GM12801 (cell line): ENCODE data around the gene ZCCHC2.

Source experiments
- TF ChIP-seq, protein P1 (sequence below): IDR thresholded peaks from one replicate; pipeline ENCODE4 v1.5.1; 2011; ENCODE audit warnings: control low read depth; ENCODE audit not compliant: insufficient read length; ENCODE audit errors: extremely low read depth

Gene ZCCHC2

DNA sequence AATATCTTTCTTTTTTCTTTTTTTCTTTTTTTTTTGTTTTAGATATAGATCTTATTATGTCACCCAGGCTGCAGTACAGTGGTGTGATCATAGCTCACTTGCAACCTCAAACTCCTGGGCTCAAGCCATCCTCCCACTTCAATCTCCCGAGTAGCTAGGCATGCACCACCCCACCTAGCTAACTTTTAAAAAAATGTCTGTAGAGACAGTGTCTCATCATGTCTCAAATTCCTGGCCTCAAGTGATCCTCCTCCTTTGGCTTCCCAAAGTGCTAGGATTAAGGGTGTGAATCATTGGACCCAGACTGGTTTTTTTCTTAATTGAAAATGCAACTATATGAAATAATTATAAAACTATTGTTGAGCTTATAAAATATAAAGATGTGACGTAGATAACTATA is 9.8 kb upstream of the ZCCHC2 start:
- TF ChIP-seq, protein P1, sequence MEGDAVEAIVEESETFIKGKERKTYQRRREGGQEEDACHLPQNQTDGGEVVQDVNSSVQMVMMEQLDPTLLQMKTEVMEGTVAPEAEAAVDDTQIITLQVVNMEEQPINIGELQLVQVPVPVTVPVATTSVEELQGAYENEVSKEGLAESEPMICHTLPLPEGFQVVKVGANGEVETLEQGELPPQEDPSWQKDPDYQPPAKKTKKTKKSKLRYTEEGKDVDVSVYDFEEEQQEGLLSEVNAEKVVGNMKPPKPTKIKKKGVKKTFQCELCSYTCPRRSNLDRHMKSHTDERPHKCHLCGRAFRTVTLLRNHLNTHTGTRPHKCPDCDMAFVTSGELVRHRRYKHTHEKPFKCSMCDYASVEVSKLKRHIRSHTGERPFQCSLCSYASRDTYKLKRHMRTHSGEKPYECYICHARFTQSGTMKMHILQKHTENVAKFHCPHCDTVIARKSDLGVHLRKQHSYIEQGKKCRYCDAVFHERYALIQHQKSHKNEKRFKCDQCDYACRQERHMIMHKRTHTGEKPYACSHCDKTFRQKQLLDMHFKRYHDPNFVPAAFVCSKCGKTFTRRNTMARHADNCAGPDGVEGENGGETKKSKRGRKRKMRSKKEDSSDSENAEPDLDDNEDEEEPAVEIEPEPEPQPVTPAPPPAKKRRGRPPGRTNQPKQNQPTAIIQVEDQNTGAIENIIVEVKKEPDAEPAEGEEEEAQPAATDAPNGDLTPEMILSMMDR, result no peak

DNA sequence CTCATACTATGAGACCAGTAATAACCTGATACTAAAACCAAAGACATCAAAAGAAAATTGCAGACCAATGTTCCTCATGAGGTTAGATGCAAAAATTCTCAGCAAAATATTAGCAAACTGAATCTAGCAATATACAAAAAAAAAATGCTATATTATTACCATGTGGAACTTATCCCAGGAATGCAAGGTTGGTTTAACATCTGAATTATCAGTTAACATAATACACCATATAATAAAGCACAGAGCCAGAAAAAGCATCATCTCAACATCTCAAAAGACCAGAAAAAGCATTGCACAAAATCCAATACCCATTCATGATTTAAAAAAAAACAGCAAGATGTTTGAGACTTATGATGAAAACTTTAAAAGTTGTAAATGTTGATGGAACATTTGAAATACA is 8.3 kb upstream of the ZCCHC2 start:
- TF ChIP-seq, protein P1, result no peak

DNA sequence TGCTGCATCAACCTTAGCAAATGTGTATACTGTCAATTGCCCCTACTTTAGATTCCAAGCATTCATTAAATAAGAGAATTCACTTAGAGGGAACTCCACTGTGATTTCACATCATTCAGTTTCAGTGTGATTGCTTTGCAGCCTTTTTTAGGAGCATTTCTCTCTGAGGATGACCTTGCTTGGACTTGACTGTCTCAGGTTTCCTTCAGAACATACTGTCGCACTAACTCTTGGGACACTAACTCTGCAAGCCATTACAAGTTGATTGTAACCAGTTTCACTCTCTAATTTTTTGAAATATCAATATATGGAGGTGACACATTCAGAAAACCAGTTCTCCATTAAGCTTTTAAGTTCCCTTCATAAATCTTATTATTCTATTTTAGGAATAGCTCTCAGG is 6.6 kb upstream of the ZCCHC2 start:
- TF ChIP-seq, protein P1, result no peak

DNA sequence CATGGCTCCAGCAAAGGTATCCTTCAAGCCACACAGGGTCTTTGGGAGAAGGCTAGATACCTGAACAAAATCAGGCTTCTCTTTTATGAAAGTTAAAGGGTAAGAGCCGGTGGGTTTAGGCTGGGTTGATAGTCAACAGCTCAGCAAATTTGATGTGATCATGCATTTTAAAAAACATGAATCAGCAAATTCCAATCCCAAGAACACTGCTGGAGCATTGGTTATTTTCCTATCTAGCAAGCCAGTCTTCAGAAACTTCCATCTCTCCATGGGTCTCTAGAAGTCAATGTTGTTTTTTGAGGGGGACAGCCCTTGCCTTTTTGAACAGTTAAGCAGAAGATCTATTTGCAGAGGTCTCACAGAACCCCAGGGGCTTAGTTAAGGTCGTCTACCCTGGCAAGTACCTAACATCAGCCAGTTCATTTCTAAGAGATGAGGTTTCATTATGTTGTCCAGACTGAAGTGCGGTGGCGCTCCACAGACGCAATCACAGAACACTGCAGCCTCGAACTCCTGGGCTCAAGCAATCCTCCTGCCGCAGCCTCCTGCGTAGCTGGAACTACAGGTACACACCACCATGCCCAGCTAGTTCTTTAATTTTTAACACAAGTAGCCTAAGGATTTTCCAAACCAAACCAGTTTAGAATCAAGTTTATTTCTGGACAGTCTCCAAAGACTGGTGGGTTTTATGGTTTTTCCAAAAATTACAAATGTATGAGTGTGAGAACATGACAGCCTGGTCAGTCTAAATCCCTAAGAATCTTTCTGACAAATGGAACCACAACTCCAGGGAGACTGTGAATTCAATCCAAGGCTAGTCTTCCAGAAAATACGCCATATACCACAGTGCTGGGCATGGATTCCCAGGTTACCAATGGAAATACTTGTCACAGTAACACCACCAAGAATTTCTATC is 4.1 kb upstream of the ZCCHC2 start:
- TF ChIP-seq, protein P1, result no peak

DNA sequence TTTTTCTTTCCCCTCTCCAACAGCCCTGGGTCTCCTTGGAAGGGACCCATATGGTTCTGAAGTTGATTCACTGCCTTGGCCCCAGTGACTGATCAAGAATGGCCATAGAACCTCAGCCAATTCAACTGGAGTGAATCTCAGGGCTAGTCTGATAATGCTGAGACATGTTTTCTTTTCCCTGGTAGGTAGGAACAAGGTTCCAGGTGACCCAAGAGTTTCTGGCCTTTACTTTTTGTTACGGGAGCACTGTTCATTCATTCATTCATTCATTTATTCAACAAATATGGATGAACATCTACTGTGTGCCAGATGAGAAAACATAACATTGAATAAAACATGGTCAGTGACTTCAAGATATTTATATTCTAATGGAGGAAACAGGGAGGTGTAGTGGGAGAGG is 3.1 kb upstream of the ZCCHC2 start:
- TF ChIP-seq, protein P1, result no peak

DNA sequence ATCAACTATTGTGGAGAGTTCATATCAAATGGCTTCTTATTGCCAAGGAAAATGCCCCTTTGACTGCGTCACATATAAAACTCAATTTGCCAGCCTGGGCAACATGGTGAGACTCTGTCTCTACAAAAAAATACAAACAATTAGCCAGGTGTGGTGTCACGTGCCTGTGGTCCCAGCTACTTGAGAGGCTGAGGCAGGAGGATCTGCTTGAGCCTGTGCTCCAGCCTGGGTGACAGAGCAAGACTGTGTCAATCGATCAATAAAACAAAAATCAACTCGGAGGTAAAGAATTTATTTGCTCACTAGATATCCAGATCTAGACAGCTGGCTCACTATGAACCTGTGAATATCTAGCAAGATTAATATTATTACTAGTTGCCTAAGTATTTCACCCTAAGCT is 1.7 kb upstream of the ZCCHC2 start:
- TF ChIP-seq, protein P1, result no peak

DNA sequence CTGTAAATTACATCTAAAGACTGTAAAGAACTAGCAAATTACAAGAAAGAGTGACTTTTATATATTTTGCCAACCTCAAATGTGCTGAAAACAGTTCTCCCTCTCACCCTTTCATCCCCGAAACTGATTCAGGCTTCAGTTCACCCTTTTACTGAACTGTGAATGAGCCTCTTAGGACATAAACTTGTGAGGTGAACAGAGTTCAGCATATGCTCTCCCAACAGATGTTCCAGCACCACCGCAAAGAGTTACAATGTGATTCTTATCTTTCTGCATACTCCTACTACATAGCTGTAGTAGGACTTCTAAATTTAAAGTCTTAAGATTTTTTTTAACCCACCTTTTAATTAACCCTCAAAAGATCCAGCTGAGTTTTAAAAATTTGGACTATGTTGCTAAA is 1.2 kb upstream of the ZCCHC2 start:
- TF ChIP-seq, protein P1, result no peak
